Measurements from ENCODE around the gene FLACC1.

DNA sequence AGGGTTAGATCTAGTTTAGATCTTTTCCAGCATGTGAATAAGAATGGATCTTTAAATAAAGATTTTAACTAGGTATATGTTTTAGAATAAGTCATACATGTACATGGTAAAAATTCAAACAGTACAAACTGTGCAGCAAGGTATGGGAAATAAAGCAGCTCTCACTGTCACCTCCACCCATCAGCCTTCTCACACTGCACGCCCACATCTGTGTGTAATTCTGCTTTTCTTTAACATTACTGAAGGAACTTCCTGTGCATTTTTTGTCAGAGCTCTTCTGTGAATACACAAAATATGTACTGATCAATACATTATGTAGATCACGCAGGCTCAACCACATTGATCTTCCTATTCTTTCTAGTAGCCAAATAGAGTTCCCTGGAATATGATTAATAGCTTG, 93.4 kb downstream of the FLACC1 start:
- TF ChIP-seq HNF4A (conservative IDR thresholded peaks at IDR 0.05) = no peak
- TF ChIP-seq, protein P1, sequence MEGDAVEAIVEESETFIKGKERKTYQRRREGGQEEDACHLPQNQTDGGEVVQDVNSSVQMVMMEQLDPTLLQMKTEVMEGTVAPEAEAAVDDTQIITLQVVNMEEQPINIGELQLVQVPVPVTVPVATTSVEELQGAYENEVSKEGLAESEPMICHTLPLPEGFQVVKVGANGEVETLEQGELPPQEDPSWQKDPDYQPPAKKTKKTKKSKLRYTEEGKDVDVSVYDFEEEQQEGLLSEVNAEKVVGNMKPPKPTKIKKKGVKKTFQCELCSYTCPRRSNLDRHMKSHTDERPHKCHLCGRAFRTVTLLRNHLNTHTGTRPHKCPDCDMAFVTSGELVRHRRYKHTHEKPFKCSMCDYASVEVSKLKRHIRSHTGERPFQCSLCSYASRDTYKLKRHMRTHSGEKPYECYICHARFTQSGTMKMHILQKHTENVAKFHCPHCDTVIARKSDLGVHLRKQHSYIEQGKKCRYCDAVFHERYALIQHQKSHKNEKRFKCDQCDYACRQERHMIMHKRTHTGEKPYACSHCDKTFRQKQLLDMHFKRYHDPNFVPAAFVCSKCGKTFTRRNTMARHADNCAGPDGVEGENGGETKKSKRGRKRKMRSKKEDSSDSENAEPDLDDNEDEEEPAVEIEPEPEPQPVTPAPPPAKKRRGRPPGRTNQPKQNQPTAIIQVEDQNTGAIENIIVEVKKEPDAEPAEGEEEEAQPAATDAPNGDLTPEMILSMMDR (IDR thresholded peaks at IDR 0.05; ENCODE audit: low read depth, low read length, missing input control) = no peak
- no peak for TF ChIP-seq YY1 (IDR thresholded peaks at IDR 0.05)
- no peak for TF ChIP-seq RAD21 (IDR thresholded peaks at IDR 0.05)
- no peak for TF ChIP-seq SP1 (IDR thresholded peaks at IDR 0.05)
- TF ChIP-seq GABPA (IDR thresholded peaks at IDR 0.05 in 1 of 2, conservative IDR thresholded peaks at IDR 0.05 in 1 of 2) = no peak
- no peak for TF ChIP-seq HNF4G (IDR thresholded peaks at IDR 0.05)
